H1 (cell line): ENCODE measurements around the gene HBM. TPM values are rescaled to one million over a fixed set of nuclear protein-coding genes. Genes with fewer than 3 reads are reported as not detected.

ENCODE experiments used
- CTCF ChIA-PET: fragments of 300-600 bp; sonication (Branson Sonifier 250); formaldehyde crosslinking; loops from one replicate; lab custom pipeline; 2021; ENCODE audit not compliant: partially characterized antibody; lab: Charles Lee
- POLR2A ChIA-PET: fragments of 300-600 bp; sonication (Branson Sonifier 250); formaldehyde crosslinking; loops from one replicate; lab custom pipeline; 2021; ENCODE audit warnings: inconsistent platforms; ENCODE audit not compliant: partially characterized antibody; lab: Charles Lee
- DNase-seq, 2 experiments: peaks; one replicate each; pipeline versions ENCODE4 v3.0.0 to v3.0.0-alpha.2; 2010 to 2022; ENCODE audit warnings: low spot score in 2 of 2, low read depth in 1 of 2, mixed read lengths in 1 of 2
- FAIRE-seq: peaks from 2 replicates; lab custom pipeline; 2011; peaks lifted over from hg19 to GRCh38; lab: Jason Lieb, UNC
- H2AFZ ChIP-seq: 2 replicates; pipeline ENCODE4 v1.8.1; 2012; ENCODE audit warnings: low read length, inconsistent platforms
- H2AK5ac ChIP-seq: 2 replicates; pipeline ENCODE4 v1.6.1; 2013; ENCODE audit warnings: low read depth, low read length
- H2BK120ac ChIP-seq: replicated peaks from 2 replicates; pipeline ENCODE3; 2013; ENCODE audit warnings: low read depth, low read length, inconsistent platforms
- H2BK12ac ChIP-seq: 2 replicates; pipeline ENCODE4 v1.6.1; 2013; ENCODE audit warnings: low read depth, low read length
- H2BK15ac ChIP-seq: 2 replicates; pipeline ENCODE4 v1.6.1; 2013; ENCODE audit warnings: low read length
- H2BK20ac ChIP-seq: 2 replicates; pipeline ENCODE4 v1.6.1; 2013; ENCODE audit warnings: low read length
- H2BK5ac ChIP-seq: 2 replicates; pipeline ENCODE4 v1.6.1; 2013; ENCODE audit warnings: low read depth, low read length
- H3K14ac ChIP-seq: 2 replicates; pipeline ENCODE4 v1.6.1; 2013; ENCODE audit warnings: inconsistent platforms; ENCODE audit not compliant: insufficient read length
- H3K18ac ChIP-seq: 2 replicates; pipeline ENCODE4 v1.6.1; 2013; ENCODE audit warnings: low read length; ENCODE audit errors: extremely low read depth
- H3K23ac ChIP-seq: 2 replicates; pipeline ENCODE4 v1.6.1; 2013; ENCODE audit warnings: inconsistent platforms; ENCODE audit not compliant: insufficient read length
- H3K23me2 ChIP-seq: 2 replicates; pipeline ENCODE4 v1.6.1; 2013; ENCODE audit warnings: low read depth, low read length
- H3K27ac ChIP-seq: 2 replicates; pipeline ENCODE4 v1.6.1; 2011; ENCODE audit warnings: low read depth, low read length, inconsistent platforms
- H3K27me3 ChIP-seq, 4 experiments: replicated peaks in 1 of 4; 1 replicate in 1 of 4; 2 replicates in 3 of 4; pipeline versions ENCODE4 v1.6.1 to v1.8.1; 2011 to 2013; ENCODE audit warnings: low read length in 3 of 4, mild to moderate bottlenecking in 3 of 4, inconsistent platforms in 2 of 4, mixed read lengths in 2 of 4, moderate library complexity in 1 of 4; ENCODE audit not compliant: control insufficient read depth in 3 of 4, insufficient read depth in 3 of 4; ENCODE audit errors: extremely low read depth in 1 of 4
- H3K36me3 ChIP-seq, 4 experiments: 2 replicates each; pipeline versions ENCODE4 v1.6.1 to v1.8.1; 2011 to 2013; ENCODE audit warnings: mild to moderate bottlenecking in 4 of 4, low read length in 3 of 4, moderate library complexity in 2 of 4, control low read depth in 1 of 4, inconsistent platforms in 1 of 4; ENCODE audit not compliant: insufficient read depth in 4 of 4, control insufficient read depth in 2 of 4
- H3K4ac ChIP-seq: replicated peaks from 2 replicates; pipeline ENCODE3; 2013; ENCODE audit warnings: low read length, low read depth, mixed read lengths, inconsistent platforms; ENCODE audit not compliant: insufficient read length
- H3K4me1 ChIP-seq, 4 experiments: replicated peaks in 1 of 4; 1 replicate in 1 of 4; 2 replicates in 3 of 4; pipeline versions ENCODE4 v1.6.1 to v1.8.1; 2011 to 2013; ENCODE audit warnings: low read length in 3 of 4, inconsistent platforms in 2 of 4, mixed read lengths in 1 of 4; ENCODE audit not compliant: insufficient read depth in 4 of 4, control insufficient read depth in 3 of 4
- H3K4me2 ChIP-seq, 2 experiments: 2 replicates each; pipeline versions ENCODE4 v1.6.1 to v1.8.1; 2011 to 2013; ENCODE audit warnings: low read depth in 2 of 2, low read length in 2 of 2, control low read depth in 1 of 2, inconsistent platforms in 1 of 2, mild to moderate bottlenecking in 1 of 2; ENCODE audit not compliant: insufficient read depth in 1 of 2
- H3K4me3 ChIP-seq, 4 experiments: fragments of 200-600, 300-600 bp in 1 of 4; sonication (generic), shearing (Covaris generic), sonication (Bioruptor Twin) in 1 of 4; 2 replicates each; pipeline versions ENCODE4 v1.5.1 to v1.8.1; 2011 to 2016; ENCODE audit warnings: low read length in 4 of 4, low read depth in 3 of 4, control low read depth in 2 of 4, inconsistent platforms in 2 of 4, mild to moderate bottlenecking in 2 of 4, mixed read lengths in 1 of 4, moderate library complexity in 1 of 4; ENCODE audit not compliant: insufficient read depth in 2 of 4; ENCODE audit errors: extremely low read depth in 1 of 4
- H3K56ac ChIP-seq: replicated peaks from 2 replicates; pipeline ENCODE3; 2013; ENCODE audit warnings: low read depth, mild to moderate bottlenecking, mixed read lengths, low read length, inconsistent platforms; ENCODE audit not compliant: insufficient read length
- H3K79me1 ChIP-seq: 2 replicates; pipeline ENCODE4 v1.6.1; 2013; ENCODE audit warnings: low read depth, low read length, control low read depth
- H3K79me2 ChIP-seq, 2 experiments: 2 replicates each; pipeline versions ENCODE4 v1.6.1 to v1.8.1; 2012 to 2013; ENCODE audit warnings: low read length in 2 of 2, mild to moderate bottlenecking in 2 of 2, inconsistent platforms in 1 of 2; ENCODE audit not compliant: insufficient read depth in 2 of 2, control insufficient read depth in 1 of 2
- H3K9ac ChIP-seq, 4 experiments: replicated peaks in 1 of 4; 1 replicate in 1 of 4; 2 replicates in 3 of 4; pipeline versions ENCODE4 v1.6.1 to v1.8.1; 2011 to 2013; ENCODE audit warnings: low read depth in 3 of 4, low read length in 3 of 4, control low read depth in 2 of 4, mild to moderate bottlenecking in 2 of 4, moderate library complexity in 2 of 4, inconsistent platforms in 1 of 4; ENCODE audit errors: extremely low read depth in 1 of 4
- H3K9me3 ChIP-seq, 2 experiments: 2 replicates each; pipeline versions ENCODE4 v1.6.1 to v1.8.1; 2012 to 2013; ENCODE audit warnings: mild to moderate bottlenecking in 2 of 2, moderate library complexity in 2 of 2, control low read depth in 1 of 2, inconsistent platforms in 1 of 2, low read depth in 1 of 2, low read length in 1 of 2, mixed read lengths in 1 of 2; ENCODE audit not compliant: insufficient read depth in 2 of 2
- H4K20me1 ChIP-seq, 2 experiments: replicated peaks in 1 of 2; 2 replicates each; pipeline versions ENCODE3 to v1.8.1; 2011 to 2013; ENCODE audit warnings: inconsistent platforms in 2 of 2, low read length in 2 of 2, mild to moderate bottlenecking in 1 of 2; ENCODE audit not compliant: insufficient read depth in 2 of 2, control insufficient read depth in 1 of 2
- H4K5ac ChIP-seq: 2 replicates; pipeline ENCODE4 v1.6.1; 2013; ENCODE audit warnings: low read length, low read depth, mixed read lengths, inconsistent platforms; ENCODE audit not compliant: insufficient read length
- H4K8ac ChIP-seq: 2 replicates; pipeline ENCODE4 v1.8.0; 2013; ENCODE audit warnings: mild to moderate bottlenecking, moderate library complexity, low read length, inconsistent platforms; ENCODE audit not compliant: insufficient read depth; ENCODE audit errors: extremely low read depth
- H4K91ac ChIP-seq: replicated peaks from 2 replicates; pipeline ENCODE3; 2013; ENCODE audit warnings: low read length, mixed read lengths, inconsistent platforms; ENCODE audit not compliant: insufficient read length
- CEBPB ChIP-seq: IDR thresholded peaks from 2 replicates; pipeline ENCODE4 v1.6.1; 2012; ENCODE audit warnings: low read depth, low read length
- CTBP2 ChIP-seq: IDR thresholded peaks from 2 replicates; pipeline ENCODE4 v1.7.0; 2011; ENCODE audit warnings: borderline replicate concordance, mild to moderate bottlenecking, moderate library complexity, mixed read lengths, low read length; ENCODE audit not compliant: insufficient read depth, insufficient read length
- KDM1A ChIP-seq: fragments of 200-600, 300-600 bp; sonication (generic); IDR thresholded peaks from 2 replicates; pipeline ENCODE4 v1.7.1; 2016; ENCODE audit warnings: mild to moderate bottlenecking, low read length, borderline replicate concordance
- NRF1 ChIP-seq: IDR thresholded peaks from 2 replicates; pipeline ENCODE4 v1.6.1; 2011; ENCODE audit warnings: mild to moderate bottlenecking, low read depth, low read length, improper control_type of control experiment
- PHF8 ChIP-seq: fragments of 200-600 bp; sonication (generic); conservative IDR thresholded peaks from 2 replicates; pipeline ENCODE4 v1.7.1; 2012; ENCODE audit warnings: low read depth, mild to moderate bottlenecking, inconsistent platforms, low read length, moderate library complexity
- POLR2A ChIP-seq, 2 experiments: IDR thresholded peaks; 1 replicate in 1 of 2; 2 replicates in 1 of 2; pipeline ENCODE4 v1.6.1; 2011; ENCODE audit warnings: low read depth in 2 of 2, low read length in 2 of 2, mild to moderate bottlenecking in 2 of 2; ENCODE audit errors: control extremely low read depth in 1 of 2
- SIRT6 ChIP-seq: IDR thresholded peaks from one replicate; pipeline ENCODE4 v1.7.1; 2012; ENCODE audit warnings: low read length, inconsistent platforms
- SIX5 ChIP-seq: IDR thresholded peaks from 2 replicates; pipeline ENCODE4 v1.6.1; 2011; ENCODE audit warnings: mild to moderate bottlenecking, low read depth, low read length
- SP1 ChIP-seq: IDR thresholded peaks from 2 replicates; pipeline ENCODE4 v1.6.1; 2011; ENCODE audit warnings: low read depth, low read length
- SP4 ChIP-seq: IDR thresholded peaks from 2 replicates; pipeline ENCODE4 v1.6.1; 2012; ENCODE audit warnings: low read length, inconsistent platforms
- ZNF274 ChIP-seq: IDR thresholded peaks from 2 replicates; pipeline ENCODE4 v1.7.0; 2012; ENCODE audit warnings: low read length, borderline replicate concordance; ENCODE audit errors: extremely low read depth
- WGBS, 2 experiments: shearing (Covaris generic) in 1 of 2; methylation state at CpG; one replicate each; pipeline versions ENCODE4 v1.1.6 to v1.1.7; 2013 to 2015; ENCODE audit warnings: low lambda C conversion rate in 2 of 2, mixed read lengths in 2 of 2, inconsistent platforms in 1 of 2, low coverage in 1 of 2, missing lambda C conversion rate in 1 of 2; ENCODE audit not compliant: insufficient replicate concordance in 2 of 2, insufficient coverage in 1 of 2, insufficient read length in 1 of 2; ENCODE audit errors: extremely low coverage in 1 of 2, missing lambda C conversion rate in 1 of 2; 5-methylcytosine and 5-hydroxymethylcytosine counted together
- polyA plus RNA-seq, 7 experiments: library from polyadenylated mRNA; depleted of rRNA in 3 of 7; stranded (reverse) in 5 of 7; unstranded in 2 of 7; fragments of >200 nt in 5 of 7; fragments of 200-250 nt in 2 of 7; gene quantifications; 1 replicate in 5 of 7; 2 replicates in 1 of 7; 4 replicates in 1 of 7; pipeline versions ENCODE4 v1.2.1 to v1.2.3, GENCODE V29; 2011 to 2013; ENCODE audit warnings: missing spikeins in 2 of 7, mixed read lengths in 2 of 7
- total RNA-seq: library from RNA; stranded (reverse); fragmentation: NEBNext Ultra II Directional; extraction: Animal tissue kit (Norgen Biotek cat#: 25700); gene quantifications from 2 replicates; pipeline ENCODE4 v1.2.1, GENCODE V29; 2021

Gene HBM
- total and polyA plus RNA-seq, 2 of the 8 experiments (the other 6 are each of a cell fraction or from before 2014, with no cell fraction given), result 0.88 TPM; not detected in 1

- Histone ChIP-seq H2AK5ac (no peak overlapping the region), H2BK120ac (no peak overlapping the region), H3K18ac (no peak overlapping the region), H3K4ac (no peak overlapping the region), H3K4me2 (no peak overlapping the region), H3K56ac (no peak overlapping the region), H3K36me3 (no peaks in the 10 kb centered on the region; a peak in 2 of 8 replicates), H2BK5ac (no peak overlapping the region), H3K27ac (no peak overlapping the region), H3K79me1 (peaks cover 2% of the 10 kb centered on the region), H2AFZ (no peak overlapping the region), H3K23ac (no peak overlapping the region), H2BK15ac (no peak overlapping the region), H4K8ac (no peak overlapping the region; the same call in 1 of the 2 replicates), H3K14ac (no peak overlapping the region), H3K23me2 (no peaks in the 10 kb centered on the region), H4K20me1 (peaks cover 0 to 2% of the 10 kb centered on the region in 2 experiments), H3K4me3 (no peak overlapping the region), H3K79me2 (0 out of 4 replicates have a peak, but pooled peaks cover 0 to 12% of the 10 kb centered on the region in 2 experiments), H4K91ac (no peak overlapping the region), H2BK20ac (no peak overlapping the region), H4K5ac (no peak overlapping the region), H3K9me3 (no peaks in the 10 kb centered on the region), H3K9ac (no peak overlapping the region), H3K27me3 (no peaks in the 10 kb centered on the region), H3K4me1 (no peaks in the 10 kb centered on the region), H2BK12ac (no peak overlapping the region)
- ChIA-PET POLR2A (interaction anchor here (0.6 to 1.4 kb wide), 2 partner anchors 11 to 57 kb away, joined by 3 read pairs; partner anchors contain the start of gene RHBDF1), CTCF (interaction anchor here (0.8 to 5.5 kb wide), 4 partner anchors 11 to 233 kb away, joined by 3 to 37 read pairs (median 4); no protein-coding TSS in a partner anchor)
- DNase-seq (no peak), FAIRE-seq (no peak)
- TF ChIP-seq SIRT6 (no peak), CTBP2 (no peak), SIX5 (no peak), CEBPB (no peak), POLR2A (IDR thresholded peaks at IDR 0.05; ENCODE audit: control extremely low read depth in 1 of 2, low read depth in 2 of 2, low read length in 2 of 2) (no peak), NRF1 (no peak), SP4 (no peak), PHF8 (no peak), SP1 (no peak), ZNF274 (no peak), KDM1A (no peak)
- 87% methylated on average over 2 of the region's 2 CpGs; no CpG with 5 or more reads in 1 of the 2 experiments for WGBS, 2 experiments
Observed at GRCh38 chr16:129075-129474, 36.7 kb upstream of the HBM start.
